GM18502 (cell line): ENCODE measurements around the gene HAUS5.
"Not testable (repeated sequence)": the region's sequence is repeated elsewhere in the genome, so short reads cannot be mapped to it uniquely, and the experiment has no call there.

Experiments
- ATAC-seq: cut with Tn5 transposase; IDR thresholded peaks from one replicate; pipeline ENCODE4 v1.9.1; 2021; ENCODE audit warnings: mild to moderate bottlenecking; ENCODE audit not compliant: unreplicated experiment, poor library complexity

HAUS5 gene, protein sequence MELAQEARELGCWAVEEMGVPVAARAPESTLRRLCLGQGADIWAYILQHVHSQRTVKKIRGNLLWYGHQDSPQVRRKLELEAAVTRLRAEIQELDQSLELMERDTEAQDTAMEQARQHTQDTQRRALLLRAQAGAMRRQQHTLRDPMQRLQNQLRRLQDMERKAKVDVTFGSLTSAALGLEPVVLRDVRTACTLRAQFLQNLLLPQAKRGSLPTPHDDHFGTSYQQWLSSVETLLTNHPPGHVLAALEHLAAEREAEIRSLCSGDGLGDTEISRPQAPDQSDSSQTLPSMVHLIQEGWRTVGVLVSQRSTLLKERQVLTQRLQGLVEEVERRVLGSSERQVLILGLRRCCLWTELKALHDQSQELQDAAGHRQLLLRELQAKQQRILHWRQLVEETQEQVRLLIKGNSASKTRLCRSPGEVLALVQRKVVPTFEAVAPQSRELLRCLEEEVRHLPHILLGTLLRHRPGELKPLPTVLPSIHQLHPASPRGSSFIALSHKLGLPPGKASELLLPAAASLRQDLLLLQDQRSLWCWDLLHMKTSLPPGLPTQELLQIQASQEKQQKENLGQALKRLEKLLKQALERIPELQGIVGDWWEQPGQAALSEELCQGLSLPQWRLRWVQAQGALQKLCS

DNA sequence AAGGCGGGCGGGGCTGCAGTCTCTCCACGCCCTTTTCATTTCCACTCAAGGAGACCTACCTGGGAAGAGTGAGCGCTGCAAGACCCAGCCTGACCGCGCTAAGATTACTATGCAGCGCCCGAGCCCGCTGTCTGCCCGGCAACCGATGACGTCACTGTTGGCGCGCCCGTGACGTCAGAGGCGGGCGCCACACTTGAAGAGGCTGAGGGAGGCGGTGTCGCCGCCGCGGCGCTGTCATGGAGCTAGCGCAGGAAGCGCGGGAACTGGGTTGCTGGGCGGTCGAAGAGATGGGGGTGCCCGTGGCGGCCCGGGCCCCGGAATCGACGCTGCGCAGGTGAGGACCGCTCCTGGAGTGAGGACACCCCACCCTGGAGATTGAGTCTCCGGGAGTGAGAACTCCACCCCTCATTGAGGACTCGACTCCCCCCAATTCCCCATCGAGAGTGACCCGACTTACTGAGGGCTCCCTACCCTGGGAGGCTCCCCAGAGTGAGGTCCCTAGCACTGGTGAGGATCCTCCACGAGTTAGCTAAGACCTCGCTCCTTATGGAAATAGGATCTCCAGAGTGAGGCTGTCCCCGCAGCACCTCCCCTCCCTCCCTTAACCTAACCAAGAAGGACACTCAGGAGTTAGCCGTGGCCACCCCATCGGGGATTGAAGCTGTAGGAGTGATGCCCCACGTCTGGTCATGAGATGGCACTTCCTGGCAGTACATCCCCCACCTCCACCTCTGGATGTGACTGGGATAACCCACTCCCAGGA lies at the start of gene HAUS5:
TSS of gene HAUS5 (plus strand) at position 177 of the 763 bp plus-strand sequence. CDS start at position 237, 60 bp downstream.
- ATAC-seq = peak; percentile 80

DNA sequence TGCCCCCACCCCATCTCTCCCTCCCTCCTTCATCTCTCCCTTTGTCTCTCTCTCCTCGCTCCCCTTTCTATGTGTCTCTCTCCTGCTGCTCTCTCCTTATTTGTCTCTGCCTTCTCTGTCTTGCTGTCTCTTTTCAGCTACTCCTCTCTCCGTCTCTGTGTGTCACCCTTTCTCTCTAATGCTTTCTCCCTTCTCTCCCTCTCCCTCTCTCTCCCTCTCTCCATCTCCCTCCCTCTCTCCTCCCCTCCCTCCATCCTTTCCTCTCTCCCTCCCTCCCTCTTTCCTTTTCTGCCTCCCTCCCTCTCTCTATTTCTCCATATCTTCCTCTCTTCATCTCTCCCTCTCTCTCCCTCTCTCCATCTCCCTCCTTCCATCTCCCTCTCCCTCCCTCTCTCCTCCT lies 49.8 kb upstream of the HAUS5 start:
- ATAC-seq = no peak

- ATAC-seq = no peak
These were observed 49.2 kb upstream of the HAUS5 start, which contains the start of gene ATP4A for GRCh38 chr19:35563207-35563829. Gene ATP4A, minus strand, starts transcription at chr19:35563658. Its CDS starts 29 bp downstream, at chr19:35563629.

DNA sequence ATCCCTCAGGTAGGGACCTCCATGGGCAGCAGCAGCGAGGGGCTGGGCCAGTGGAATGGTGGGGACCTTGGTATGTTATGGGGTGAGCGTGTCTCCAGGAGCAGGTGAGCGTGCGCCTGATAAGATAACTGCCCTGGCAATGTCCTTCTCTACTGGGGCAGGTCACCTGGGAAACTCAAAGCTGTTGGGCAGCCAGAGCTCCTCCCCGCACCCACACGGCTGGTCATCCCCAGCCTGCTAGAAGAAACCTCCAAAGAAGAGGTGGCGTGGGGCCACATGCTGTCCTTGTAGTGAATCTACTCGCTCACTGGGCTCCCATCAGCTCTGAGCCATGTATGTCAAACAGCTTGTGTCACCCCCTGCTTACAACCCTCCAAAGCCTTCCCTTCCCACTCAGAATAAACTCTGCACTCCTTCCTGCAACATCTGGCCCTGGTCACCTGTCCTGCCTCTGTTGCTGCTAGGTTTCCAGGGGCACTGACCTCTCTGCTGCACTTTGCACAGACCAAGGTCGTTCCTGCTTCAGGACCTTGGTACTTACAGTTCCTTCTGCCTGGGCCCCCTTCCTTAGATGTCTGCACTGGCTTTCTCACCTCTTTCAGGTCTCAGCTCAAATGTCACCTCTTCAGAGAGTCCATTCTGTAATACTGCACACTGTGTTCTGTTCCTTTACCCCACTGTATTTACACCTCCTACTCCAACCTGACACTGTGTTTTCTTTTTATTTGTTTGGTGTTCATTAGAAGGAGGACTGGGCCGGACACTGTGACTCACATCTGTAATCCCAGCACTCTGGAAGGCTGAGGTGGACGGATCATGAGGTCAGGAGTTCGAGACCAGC lies 47.3 kb upstream of the HAUS5 start:
- no peak for ATAC-seq

- ATAC-seq = no peak
These were observed 45.8 kb upstream of the HAUS5 start for GRCh38 chr19:35566738-35567137.

- no peak for ATAC-seq
These were observed 43.2 kb upstream of the HAUS5 start for GRCh38 chr19:35569281-35569781.

GRCh38 chr19:35571406-35571965 lies 41.0 kb upstream of the HAUS5 start:
- ATAC-seq = no peak

GRCh38 chr19:35577918-35578317 lies 34.6 kb upstream of the HAUS5 start:
- no peak for ATAC-seq

- no peak for ATAC-seq
These were observed 33.8 kb upstream of the HAUS5 start for GRCh38 chr19:35578707-35579106.

GRCh38 chr19:35582760-35583159 lies 29.8 kb upstream of the HAUS5 start:
- ATAC-seq = no peak

DNA sequence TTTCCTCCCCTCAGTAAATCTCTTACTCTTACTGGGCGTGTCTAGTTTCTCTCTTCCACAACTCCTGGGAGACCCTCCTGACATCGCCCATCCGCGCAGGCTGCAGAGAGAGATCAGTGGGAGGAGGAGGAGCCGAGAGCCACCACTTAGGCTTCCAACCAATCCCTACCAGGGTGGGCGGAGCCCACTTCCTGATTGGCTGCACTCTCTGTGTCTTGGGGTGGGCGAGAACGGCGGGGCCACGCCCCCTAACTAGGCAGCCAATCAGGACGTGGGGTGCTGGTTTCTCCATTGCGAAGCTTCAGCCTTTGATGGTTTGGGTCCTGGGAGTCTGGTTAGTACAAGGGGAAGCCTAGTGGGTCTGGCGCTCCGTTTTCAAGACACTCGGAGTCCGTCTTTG lies 26.7 kb upstream of the HAUS5 start, which contains the start of gene PMIS2:
TSS of gene PMIS2 (plus strand) at position 326 of the 400 bp plus-strand sequence. CDS start 87 bp downstream, outside the sequence.
- no peak for ATAC-seq

GRCh38 chr19:35587321-35587720 lies 25.2 kb upstream of the HAUS5 start:
- no peak for ATAC-seq

DNA sequence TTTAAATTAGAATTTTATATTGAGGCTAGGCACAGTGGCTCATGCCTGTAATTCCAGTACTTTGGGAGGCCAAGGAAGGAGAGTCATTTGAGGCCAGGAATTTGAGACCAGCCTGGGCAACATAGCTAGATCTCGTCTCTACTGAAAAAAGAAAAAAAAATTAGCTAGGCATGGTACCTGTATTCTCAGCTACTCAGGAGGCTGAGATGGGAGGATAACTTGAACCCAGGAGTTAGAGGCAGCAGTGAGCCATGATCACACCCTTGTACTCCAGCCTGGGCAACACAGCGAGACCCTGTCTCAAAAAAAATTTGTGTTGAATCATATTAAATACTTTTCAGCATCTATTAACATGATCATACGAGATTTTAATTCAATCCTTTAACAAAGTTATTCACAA lies 21.7 kb upstream of the HAUS5 start:
- no peak for ATAC-seq

- ATAC-seq = no peak
These were observed 20.3 kb upstream of the HAUS5 start for GRCh38 chr19:35592226-35592625.

DNA sequence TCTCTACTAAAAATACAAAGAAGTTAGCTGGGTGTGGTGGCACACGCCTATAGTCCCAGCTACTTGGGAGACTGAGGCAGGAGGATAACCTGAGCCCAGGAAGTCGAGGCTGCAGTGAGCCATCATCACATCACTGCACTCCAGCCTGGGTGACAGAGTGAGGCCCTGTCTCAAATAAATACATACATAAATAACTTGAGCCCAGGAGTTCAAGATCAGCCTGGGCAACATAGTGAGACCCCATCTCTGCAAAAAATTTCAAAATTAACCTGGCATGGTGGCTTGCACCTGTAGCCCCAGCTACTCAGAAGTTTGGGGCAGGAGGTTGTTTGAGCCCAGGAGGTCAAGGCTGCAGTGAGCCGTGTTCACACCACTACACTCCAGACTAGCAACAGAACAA lies 17.5 kb upstream of the HAUS5 start:
- not testable (repeated sequence) for ATAC-seq

- no peak for ATAC-seq
These were observed 16.6 kb upstream of the HAUS5 start for GRCh38 chr19:35595928-35596327.

DNA sequence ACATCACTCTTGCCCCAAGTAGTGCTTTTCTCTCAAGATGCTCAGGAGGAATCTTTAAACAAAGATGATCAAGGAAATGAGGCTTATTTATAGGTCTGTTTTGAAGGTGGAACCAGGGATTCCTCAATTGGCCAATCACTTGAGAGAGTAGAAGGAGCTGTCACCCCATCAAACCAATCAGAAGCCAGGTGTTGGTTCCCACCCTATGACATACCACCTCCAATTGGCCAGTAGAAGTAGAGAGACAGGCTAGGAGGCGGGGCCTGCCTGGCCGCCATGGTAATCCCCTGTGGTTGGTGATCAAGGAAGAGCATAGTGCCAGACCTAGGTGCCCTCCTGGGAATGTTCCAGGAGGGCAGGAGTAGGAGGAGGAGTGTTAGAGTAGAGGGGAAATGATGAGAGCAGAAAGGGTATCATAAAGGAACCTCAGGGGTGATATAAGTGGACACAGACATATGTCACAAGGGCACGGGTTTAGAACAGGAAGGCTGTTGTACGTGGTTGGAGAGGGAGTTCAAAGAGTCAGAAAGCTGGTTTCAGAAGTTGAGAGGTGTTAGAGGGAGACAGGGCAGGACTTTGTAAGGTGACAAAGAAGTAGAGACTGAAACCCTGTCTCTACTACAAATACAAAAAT lies 16.1 kb upstream of the HAUS5 start:
- peak; percentile 75 for ATAC-seq

GRCh38 chr19:35601971-35602370 lies 10.6 kb upstream of the HAUS5 start:
- no peak for ATAC-seq

DNA sequence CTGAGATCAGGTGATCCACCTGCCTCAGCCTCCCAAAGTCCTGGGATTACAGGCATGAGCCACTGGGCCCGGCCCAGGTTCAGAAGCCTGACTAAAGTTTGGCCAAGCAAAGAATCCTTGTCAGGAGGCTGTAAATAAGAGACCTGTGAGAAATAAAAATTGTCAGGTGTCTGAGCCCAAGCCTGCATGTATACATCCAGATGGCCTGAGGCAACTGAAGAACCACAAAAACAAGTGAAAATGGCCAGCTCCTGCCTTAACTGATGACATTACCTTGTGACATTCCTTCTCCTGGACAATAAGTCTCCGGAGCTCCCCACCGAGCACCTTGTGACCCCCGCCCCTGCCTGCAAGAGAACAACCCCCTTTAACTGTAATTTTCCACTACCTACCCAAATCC lies 8.1 kb upstream of the HAUS5 start:
- not testable (repeated sequence) for ATAC-seq
